Tibial nerve (tissue), 4 donors: ENCODE measurements around the gene CAV1.

Experiments
- CTCF ChIP-seq, 5 experiments: fragments of 200-600 bp in 3 of 5; fragments of 450-650 bp in 2 of 5; sonication (generic) in 3 of 5; IDR thresholded peaks; one replicate each; pipeline ENCODE4 v1.5.1; 2016 to 2019; ENCODE audit warnings: antibody characterized with exemption in 5 of 5, mild to moderate bottlenecking in 3 of 5, moderate library complexity in 2 of 5
- EP300 ChIP-seq, 2 donors: sonication (generic); formaldehyde crosslinking; IDR thresholded peaks; one replicate each; pipeline ENCODE4 v1.6.1; 2017; ENCODE audit warnings: antibody characterized with exemption in 2 of 2, mild to moderate bottlenecking in 1 of 2
- POLR2A ChIP-seq, 2 donors: fragments of 450-650 bp; IDR thresholded peaks; one replicate each; pipeline ENCODE4 v1.6.1; 2017; ENCODE audit warnings: antibody characterized with exemption in 2 of 2, mild to moderate bottlenecking in 2 of 2, moderate library complexity in 2 of 2

GRCh38 chr7:116552602-116553001, 27.8 kb downstream of the CAV1 start:
- TF ChIP-seq CTCF (IDR thresholded peaks at IDR 0.05), result no peak
- no peak for TF ChIP-seq POLR2A (IDR thresholded peaks at IDR 0.05)
- TF ChIP-seq EP300 (IDR thresholded peaks at IDR 0.05), result no peak
